Measurements from ENCODE around the gene MBOAT1.
A peak's percentile ranks its signal among the peaks of the same experiment; 100 is the strongest.

The MBOAT1 gene

DNA sequence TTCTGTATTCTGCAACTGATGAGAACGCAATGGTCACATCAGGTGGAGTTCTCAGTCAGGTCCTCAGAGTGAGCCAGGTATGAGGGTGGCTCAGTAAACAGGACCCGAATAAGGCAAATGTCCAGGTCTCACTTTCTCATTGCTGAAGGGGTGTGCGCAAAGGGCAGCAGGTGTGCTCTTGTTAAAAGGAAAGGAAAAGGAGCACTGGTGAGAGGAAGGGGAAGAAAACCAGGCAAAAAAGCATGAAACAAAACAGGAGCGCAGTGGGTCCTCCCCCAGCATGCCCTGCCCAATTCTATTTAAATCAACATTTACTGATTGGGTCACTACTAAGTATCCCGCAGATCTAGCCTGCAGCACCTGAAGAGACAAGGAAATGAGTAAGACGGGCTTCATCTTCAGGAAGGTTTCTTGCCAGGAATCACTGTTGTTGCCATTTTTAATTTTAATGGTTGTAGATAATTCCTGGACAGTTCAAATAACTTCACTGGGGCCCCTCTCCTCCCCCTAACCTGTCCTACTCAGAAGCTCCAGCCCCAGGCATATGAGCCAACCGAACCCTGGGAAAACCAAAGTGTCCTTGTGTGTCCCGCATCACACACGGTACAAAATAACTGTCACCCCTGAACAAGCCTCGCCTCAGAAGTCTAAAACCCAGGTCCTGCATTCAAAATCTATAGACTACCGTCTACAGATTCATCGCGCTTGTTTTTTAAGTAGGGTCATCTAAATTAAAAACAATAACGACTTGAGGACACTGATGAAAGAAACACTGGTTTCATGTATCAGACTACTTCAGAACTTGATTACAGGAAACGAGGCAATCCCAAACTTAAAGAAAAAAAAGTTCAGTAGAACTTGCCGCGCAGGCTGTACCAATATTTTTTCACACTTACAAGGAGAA, 980 bp downstream of the MBOAT1 start:
- DNase-seq (ENCODE audit: insufficient read length) (no peak), FAIRE-seq (peak; percentile 51)
- TF ChIP-seq POLR2AphosphoS5 (IDR thresholded peaks at IDR 0.05; ENCODE audit: low read depth, low read length) (no peak), TAF1 (IDR thresholded peaks at IDR 0.05; ENCODE audit: borderline replicate concordance, low read depth, low read length) (no peak), POLR2A (IDR thresholded peaks at IDR 0.05; ENCODE audit: low read depth, low read length) (no peak)

GRCh38 chr6:20210158-20210557, 2.1 kb downstream of the MBOAT1 start:
- no peak for TF ChIP-seq POLR2AphosphoS5 (IDR thresholded peaks at IDR 0.05; ENCODE audit: low read depth, low read length)
- DNase-seq (ENCODE audit: insufficient read length) (no peak), FAIRE-seq (no peak)

- FAIRE-seq (no peak), DNase-seq (ENCODE audit: insufficient read length) (no peak)
- no peak for TF ChIP-seq POLR2A (IDR thresholded peaks at IDR 0.05; ENCODE audit: low read depth, low read length)
- no peak for TF ChIP-seq POLR2AphosphoS5 (IDR thresholded peaks at IDR 0.05; ENCODE audit: low read depth, low read length)
Observed at GRCh38 chr6:20208687-20209378, 3.4 kb downstream of the MBOAT1 start.

DNA sequence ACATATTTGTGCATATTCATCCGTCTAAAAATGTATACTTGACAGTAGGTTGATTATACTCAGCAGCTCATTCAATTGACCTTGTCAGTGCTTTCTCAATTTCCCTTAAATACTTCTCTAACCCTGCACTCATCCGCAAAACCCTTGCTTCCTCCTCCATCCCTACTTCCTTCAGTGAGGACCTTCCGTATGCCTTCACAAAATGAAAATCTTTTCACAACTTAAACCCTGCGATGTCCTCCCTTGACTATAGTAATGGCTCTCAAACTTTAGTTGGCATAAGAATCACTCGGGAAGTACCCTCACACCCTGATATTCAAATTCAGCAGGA, 5.2 kb downstream of the MBOAT1 start:
- no peak for TF ChIP-seq POLR2AphosphoS5 (IDR thresholded peaks at IDR 0.05; ENCODE audit: low read depth, low read length)
- FAIRE-seq: peak; percentile 36
- DNase-seq (ENCODE audit: insufficient read length): no peak

GRCh38 chr6:20205722-20206161, 6.5 kb downstream of the MBOAT1 start:
- FAIRE-seq (no peak), DNase-seq (ENCODE audit: insufficient read length) (no peak)
- TF ChIP-seq POLR2A (IDR thresholded peaks at IDR 0.05; ENCODE audit: low read depth, low read length): no peak
- no peak for TF ChIP-seq POLR2AphosphoS5 (IDR thresholded peaks at IDR 0.05; ENCODE audit: low read depth, low read length)
- no peak for TF ChIP-seq TAF1 (IDR thresholded peaks at IDR 0.05; ENCODE audit: borderline replicate concordance, low read depth, low read length)

- no peak for FAIRE-seq
Observed at GRCh38 chr6:20204512-20204894, 7.8 kb downstream of the MBOAT1 start.

GRCh38 chr6:20203561-20204511, 8.4 kb downstream of the MBOAT1 start:
- no peak for DNase-seq (ENCODE audit: insufficient read length)
- no peak for TF ChIP-seq POLR2A (IDR thresholded peaks at IDR 0.05; ENCODE audit: low read depth, low read length)
- no peak for TF ChIP-seq POLR2AphosphoS5 (IDR thresholded peaks at IDR 0.05; ENCODE audit: low read depth, low read length)
- no peak for TF ChIP-seq TAF1 (IDR thresholded peaks at IDR 0.05; ENCODE audit: borderline replicate concordance, low read depth, low read length)
- FAIRE-seq: no peak

More at GRCh38 chr6:20204512-20204894, 7.8 kb downstream of the MBOAT1 start:
- DNase-seq (ENCODE audit: insufficient read length): no peak
- no peak for TF ChIP-seq POLR2AphosphoS5 (IDR thresholded peaks at IDR 0.05; ENCODE audit: low read depth, low read length)
- TF ChIP-seq TAF1 (IDR thresholded peaks at IDR 0.05; ENCODE audit: borderline replicate concordance, low read depth, low read length): no peak
- no peak for TF ChIP-seq POLR2A (IDR thresholded peaks at IDR 0.05; ENCODE audit: low read depth, low read length)

GRCh38 chr6:20202699-20203302, 9.5 kb downstream of the MBOAT1 start:
- FAIRE-seq: no peak
- no peak for TF ChIP-seq POLR2AphosphoS5 (IDR thresholded peaks at IDR 0.05; ENCODE audit: low read depth, low read length)
- no peak for TF ChIP-seq POLR2A (IDR thresholded peaks at IDR 0.05; ENCODE audit: low read depth, low read length)
- no peak for TF ChIP-seq TAF1 (IDR thresholded peaks at IDR 0.05; ENCODE audit: borderline replicate concordance, low read depth, low read length)
- no peak for DNase-seq (ENCODE audit: insufficient read length)

DNA sequence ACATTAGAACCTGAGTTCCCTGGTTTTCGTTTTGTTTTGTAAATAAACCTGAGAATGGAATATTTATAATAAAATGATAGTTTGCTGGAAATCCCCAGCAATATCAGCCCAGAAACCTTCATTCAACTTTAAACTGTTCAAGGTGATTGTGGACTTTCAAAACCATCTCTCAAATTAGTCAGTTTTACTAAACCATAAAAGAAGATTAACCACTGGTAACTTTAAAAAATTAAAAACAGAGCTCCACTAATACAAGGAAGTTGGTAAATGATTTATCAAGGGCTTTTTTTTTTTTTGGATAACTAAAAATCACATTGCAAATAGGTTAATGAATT, 10.0 kb downstream of the MBOAT1 start:
- TF ChIP-seq POLR2A (IDR thresholded peaks at IDR 0.05; ENCODE audit: low read depth, low read length) (no peak), TAF1 (IDR thresholded peaks at IDR 0.05; ENCODE audit: borderline replicate concordance, low read depth, low read length) (no peak), POLR2AphosphoS5 (IDR thresholded peaks at IDR 0.05; ENCODE audit: low read depth, low read length) (no peak)
- FAIRE-seq (no peak), DNase-seq (ENCODE audit: insufficient read length) (no peak)

DNA sequence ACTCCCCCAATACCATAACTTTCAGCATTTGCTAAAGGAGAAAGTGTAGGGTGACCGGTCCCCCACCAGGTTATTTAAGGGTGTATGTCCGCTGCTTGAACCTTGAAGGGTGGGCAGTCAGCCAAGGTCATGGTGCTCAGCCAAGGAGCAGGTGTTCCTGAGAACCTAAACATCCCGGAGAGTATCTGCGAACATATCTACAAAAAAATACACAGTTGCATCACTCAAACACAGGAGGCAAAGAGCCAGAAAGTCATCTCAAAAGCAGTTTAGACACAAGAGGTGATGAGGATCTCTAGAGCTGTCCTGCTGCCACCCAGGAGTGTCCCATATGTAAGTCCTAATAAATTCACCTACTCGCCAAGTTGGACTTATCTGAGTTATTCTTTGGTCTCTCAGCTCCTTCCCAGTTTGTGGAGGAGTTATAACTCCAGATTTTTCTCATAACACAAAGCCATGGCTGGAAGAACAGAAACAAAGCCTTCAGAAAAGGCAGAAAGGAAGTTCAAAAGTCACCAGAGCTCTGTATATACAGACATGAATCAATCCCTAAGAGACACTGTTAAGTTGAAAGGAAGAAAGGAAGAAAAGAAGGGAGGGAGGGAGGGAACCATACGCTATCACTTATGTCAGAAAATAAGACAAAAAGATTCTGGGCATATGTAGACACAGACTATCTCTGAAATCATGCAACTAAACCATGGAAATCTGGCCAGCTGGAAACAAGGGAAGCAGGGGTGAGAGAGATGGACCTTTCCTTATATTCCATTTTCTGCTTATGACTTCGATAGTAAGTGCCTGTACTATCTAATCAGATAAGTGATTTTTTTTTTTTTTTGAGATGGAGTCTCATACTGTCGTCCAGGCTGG, 11.3 kb downstream of the MBOAT1 start:
- DNase-seq (ENCODE audit: insufficient read length): no peak
- FAIRE-seq: peak; percentile 9
- TF ChIP-seq POLR2A (IDR thresholded peaks at IDR 0.05; ENCODE audit: low read depth, low read length) (no peak), TAF1 (IDR thresholded peaks at IDR 0.05; ENCODE audit: borderline replicate concordance, low read depth, low read length) (no peak), POLR2AphosphoS5 (IDR thresholded peaks at IDR 0.05; ENCODE audit: low read depth, low read length) (no peak)

Data from GM12892 (cell line).